ENCODE measurements around the gene FAM181A. TPM values are rescaled to one million over a fixed set of nuclear protein-coding genes. Genes with fewer than 3 reads are reported as not detected.

FAM181A gene
- total RNA-seq, 1 experiment from 2014 or later: not detected

GRCh38 chr14:93925374-93925895 is 1.7 kb upstream of the FAM181A start:
- no peaks in the 10 kb centered on the region for H3K27me3 ChIP-seq (ENCODE audit: insufficient read depth, low read length)
- no peak overlapping the region for H4K5ac ChIP-seq (ENCODE audit: insufficient read length, low read depth, low read length)
- H3T11ph ChIP-seq (ENCODE audit: low read length): no peak overlapping the region
- no peak for TF ChIP-seq CTCF (conservative IDR thresholded peaks at IDR 0.05)
- Mint-ChIP-seq H3K36me3 (ENCODE audit: insufficient read depth in 1 of 3, low read depth in 3 of 3) (no peaks in the 10 kb centered on the region), H3K27ac (no peak overlapping the region), H3K9me3 (no peaks in the 10 kb centered on the region; a peak in 1 of 5 replicates), H3K27me3 (ENCODE audit: low read depth) (no peaks in the 10 kb centered on the region; the same call in 1 of the 2 replicates), H3K4me3 (no peak overlapping the region), H3K4me1 (peaks cover 0 to 8% of the 10 kb centered on the region in 2 experiments; a peak in 3 of 4 replicates)
- H3K79me1 ChIP-seq (ENCODE audit: insufficient read depth, low read depth, low read length, poor library complexity, severe bottlenecking): no peaks in the 10 kb centered on the region
- H3K27ac ChIP-seq (ENCODE audit: insufficient read length, low read depth, low read length): no peak overlapping the region
- H2BK15ac ChIP-seq (ENCODE audit: low read depth, low read length): no peak overlapping the region
- no peak for DNase-seq
- no peak overlapping the region for H3K14ac ChIP-seq (ENCODE audit: insufficient read depth, low read length)
- H3K4ac ChIP-seq (ENCODE audit: low read depth, low read length): no peak overlapping the region
- no peak overlapping the region for H2AFZ ChIP-seq (ENCODE audit: low read length)
- no peaks in the 10 kb centered on the region for H3K4me1 ChIP-seq (ENCODE audit: insufficient read depth, low read length)
- WGBS (ENCODE audit: extremely low coverage, insufficient read length, low lambda C conversion rate): no CpG with 5 or more reads among the region's 13 CpGs
- H2BK5ac ChIP-seq (ENCODE audit: insufficient read length, low read length): no peak overlapping the region
- no peak overlapping the region for H3K9ac ChIP-seq (ENCODE audit: extremely low read depth, insufficient read length, low read length)
- no peaks in the 10 kb centered on the region for H3K23me2 ChIP-seq (ENCODE audit: insufficient read length, low read depth, low read length, poor library complexity, severe bottlenecking)
- no peak overlapping the region for H4K91ac ChIP-seq (ENCODE audit: insufficient read length, low read depth, low read length)
- no peak overlapping the region for H3K18ac ChIP-seq (ENCODE audit: insufficient read length, low read depth, low read length)
- H4K20me1 ChIP-seq (ENCODE audit: control insufficient read depth, insufficient read depth, insufficient read length): no peaks in the 10 kb centered on the region
- no peak overlapping the region for H3K56ac ChIP-seq (ENCODE audit: insufficient read length, low read depth, low read length)
- H2AK5ac ChIP-seq (ENCODE audit: insufficient read length, low read length): no peak overlapping the region
- no peak overlapping the region for H3K4me2 ChIP-seq (ENCODE audit: insufficient read depth, insufficient read length, low read length)
- H2BK20ac ChIP-seq (ENCODE audit: low read depth, low read length, poor library complexity, severe bottlenecking): no peak overlapping the region
- no peaks in the 10 kb centered on the region for H3K9me3 ChIP-seq (ENCODE audit: control insufficient read depth, low read depth, low read length)
- H2BK12ac ChIP-seq (ENCODE audit: insufficient read length, low read depth, low read length): no peak overlapping the region
- H4K8ac ChIP-seq (replicated peaks; ENCODE audit: insufficient read length, low read depth, low read length): no peak overlapping the region
- no peak overlapping the region for H2BK120ac ChIP-seq (ENCODE audit: low read depth, low read length, poor library complexity, severe bottlenecking)
- no peaks in the 10 kb centered on the region for H3K79me2 ChIP-seq (ENCODE audit: insufficient read depth, low read length)
- H3K23ac ChIP-seq (ENCODE audit: insufficient read length, low read depth, low read length): no peak overlapping the region

Data from H9 (cell line).